ENCODE results near the gene ASRGL1. TPM values are rescaled to one million over a fixed set of nuclear protein-coding genes. Genes with fewer than 3 reads are reported as not detected.

The ASRGL1 gene
- total RNA-seq, 1 donor from 2014 or later = 20.9 TPM

DNA sequence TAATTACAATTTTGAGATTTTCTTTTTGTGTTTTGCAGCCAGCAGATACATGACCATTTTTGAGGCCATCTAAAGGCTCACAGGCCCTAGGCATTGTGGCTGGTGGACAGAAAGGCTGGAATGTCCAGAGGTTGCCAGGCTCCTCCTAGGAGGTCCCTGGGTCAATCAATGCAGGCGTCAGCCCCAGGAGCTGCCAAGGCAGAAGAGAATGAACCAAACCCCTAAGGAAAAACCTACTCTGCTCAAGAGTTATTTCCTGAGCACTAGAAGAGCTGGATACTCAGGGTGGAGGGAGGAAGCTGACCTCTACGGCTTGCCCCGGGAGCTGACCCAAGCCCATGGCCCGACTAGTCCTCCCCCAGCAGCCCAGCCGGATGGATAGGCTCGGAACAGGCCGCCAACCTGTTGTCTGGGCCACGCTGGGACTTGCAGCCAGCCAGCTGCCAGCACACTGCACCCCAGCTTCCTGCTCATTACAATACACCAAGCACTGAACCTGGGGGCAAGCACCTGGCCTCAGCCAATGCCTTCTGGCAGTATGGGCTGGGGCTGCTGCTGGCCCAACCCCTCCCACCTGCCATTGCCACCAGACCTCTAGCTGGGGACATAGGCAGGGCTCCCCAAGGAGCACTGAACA lies 75.9 kb downstream of the ASRGL1 start:
- no peak for DNase-seq (ENCODE audit: low spot score)

DNA sequence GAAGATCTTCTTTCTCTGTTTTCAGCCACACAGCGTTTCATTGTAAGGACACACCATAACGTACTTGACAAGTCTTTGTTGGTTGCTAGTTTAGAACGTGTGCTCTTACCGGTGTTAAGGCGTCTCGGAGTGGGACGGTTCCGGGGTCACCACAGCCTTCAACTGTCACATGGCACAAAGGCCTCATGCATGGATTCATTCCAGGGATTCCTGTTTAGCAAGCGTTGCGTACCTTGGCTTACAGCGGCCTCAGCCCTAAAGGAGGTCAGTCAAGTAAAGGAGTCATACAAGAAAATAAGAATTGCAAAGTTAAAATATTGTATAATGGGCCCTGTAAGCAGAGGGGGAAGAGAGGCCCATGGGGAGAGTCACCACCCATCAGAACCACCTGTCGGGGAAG lies 79.3 kb downstream of the ASRGL1 start:
- no peak for DNase-seq (ENCODE audit: low spot score)

DNA sequence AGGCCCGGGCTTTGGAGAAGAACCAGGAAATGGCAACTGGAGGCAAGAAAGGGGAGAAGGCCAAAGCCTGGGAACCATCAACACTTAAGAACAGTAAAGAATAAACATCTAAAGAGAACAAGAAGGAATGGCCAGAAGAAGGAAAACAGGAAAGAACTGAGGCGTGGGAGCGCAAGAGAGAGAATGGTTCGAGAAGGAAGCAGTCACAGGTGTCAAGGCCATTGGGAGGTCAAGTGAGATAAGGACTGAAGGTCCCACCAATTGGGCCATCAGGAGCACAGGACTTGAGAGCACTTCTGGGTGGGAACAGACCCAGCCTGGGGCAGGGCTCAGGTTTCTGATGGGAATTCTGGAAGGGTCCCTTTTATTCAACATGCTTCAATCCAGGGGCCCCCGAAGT lies 80.9 kb downstream of the ASRGL1 start:
- no peak for DNase-seq (ENCODE audit: low spot score)

GRCh38 chr11:62418733-62419132 lies 81.5 kb downstream of the ASRGL1 start, which contains the start of gene SCGB1A1:
Gene SCGB1A1, plus strand, starts transcription at chr11:62419033. Its CDS starts 63 bp downstream, at chr11:62419096.
- no peak for DNase-seq (ENCODE audit: low spot score)

DNA sequence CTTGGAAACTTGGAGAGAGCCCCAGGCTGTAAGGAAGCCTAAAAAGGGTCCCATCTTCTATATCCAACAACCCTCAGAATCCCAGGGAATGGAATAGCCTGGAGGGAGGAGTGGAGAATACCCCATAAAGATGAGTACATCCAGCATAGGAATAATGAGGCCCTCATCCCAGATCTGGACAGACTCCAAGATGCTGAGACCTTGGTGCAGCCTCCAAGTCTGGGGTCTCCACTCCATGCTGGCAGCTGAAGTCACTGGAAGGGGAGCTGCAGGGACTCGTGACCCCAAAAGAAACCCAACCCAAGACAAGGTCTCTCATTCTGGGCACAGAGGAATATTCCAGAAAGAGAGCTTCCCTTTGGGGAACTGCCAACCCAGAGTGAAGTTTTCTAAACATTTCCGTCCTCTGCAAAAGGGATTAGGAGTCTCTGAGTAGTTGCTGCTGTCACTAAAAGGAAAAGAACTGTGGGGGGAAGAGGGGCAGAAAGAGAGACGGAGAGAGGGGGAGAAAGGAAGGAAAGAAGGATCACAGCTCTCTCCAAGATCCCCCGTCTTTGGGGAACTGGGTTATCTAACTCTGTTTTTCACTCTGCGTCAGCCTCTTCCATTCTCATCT lies 82.2 kb downstream of the ASRGL1 start:
- peak; percentile 80 for DNase-seq (ENCODE audit: low spot score)

DNA sequence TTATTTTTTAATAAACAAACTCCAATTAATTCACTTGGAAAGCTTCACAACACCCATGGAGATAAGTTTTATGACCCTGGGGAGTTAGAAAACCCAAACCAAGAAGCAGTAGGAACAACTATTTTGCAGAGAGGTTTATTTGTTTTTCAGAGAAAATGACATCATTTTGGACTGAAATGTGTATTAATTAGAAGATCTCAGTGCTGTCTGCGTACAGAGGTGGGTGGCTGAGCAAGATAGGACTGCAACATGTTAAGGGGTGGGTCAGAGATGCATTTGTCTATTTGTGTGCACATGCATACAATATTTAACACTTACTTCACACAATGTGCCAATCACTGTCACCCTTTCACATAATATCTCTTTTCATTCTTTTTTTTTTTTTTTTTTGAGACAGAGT lies 82.7 kb downstream of the ASRGL1 start:
- peak; percentile 27 for DNase-seq (ENCODE audit: low spot score)

GRCh38 chr11:62420882-62421281 lies 83.6 kb downstream of the ASRGL1 start:
- no peak for DNase-seq (ENCODE audit: low spot score)

DNA sequence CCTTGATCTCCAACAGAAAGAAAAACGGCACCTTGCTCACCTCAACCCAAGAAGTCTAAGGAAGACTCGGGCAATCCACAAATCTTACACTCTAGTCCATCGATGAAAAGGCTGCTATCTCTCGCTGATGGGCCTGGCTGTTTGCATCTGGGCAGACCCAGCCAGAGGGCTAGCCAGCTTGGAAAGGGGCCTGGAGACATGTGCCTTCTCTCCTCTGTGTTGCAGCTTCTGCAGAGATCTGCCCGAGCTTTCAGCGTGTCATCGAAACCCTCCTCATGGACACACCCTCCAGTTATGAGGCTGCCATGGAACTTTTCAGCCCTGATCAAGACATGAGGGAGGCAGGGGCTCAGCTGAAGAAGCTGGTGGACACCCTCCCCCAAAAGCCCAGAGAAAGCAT lies 84.7 kb downstream of the ASRGL1 start:
- peak; percentile 79 for DNase-seq (ENCODE audit: low spot score)

DNA sequence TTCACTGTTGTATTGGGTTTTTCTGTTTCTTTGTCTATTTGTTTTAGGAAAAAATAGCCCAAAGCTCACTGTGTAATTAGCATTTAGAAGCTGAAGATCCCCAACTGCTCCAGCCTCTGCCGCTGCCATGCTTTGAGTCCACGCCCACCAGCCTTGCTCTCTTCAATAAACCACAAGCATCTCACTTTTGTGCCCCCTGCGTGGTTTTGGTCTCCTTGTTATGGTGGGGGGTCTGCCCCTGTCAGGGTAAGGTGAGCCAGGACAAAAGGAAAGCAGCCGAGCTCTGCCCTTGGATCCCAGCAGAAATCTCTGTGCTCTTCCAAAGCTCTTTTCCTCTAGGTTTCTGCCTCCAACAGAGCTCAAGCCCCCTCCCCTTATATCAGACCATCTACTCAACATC lies 85.8 kb downstream of the ASRGL1 start:
- DNase-seq (ENCODE audit: low spot score) = peak; percentile 26

DNA sequence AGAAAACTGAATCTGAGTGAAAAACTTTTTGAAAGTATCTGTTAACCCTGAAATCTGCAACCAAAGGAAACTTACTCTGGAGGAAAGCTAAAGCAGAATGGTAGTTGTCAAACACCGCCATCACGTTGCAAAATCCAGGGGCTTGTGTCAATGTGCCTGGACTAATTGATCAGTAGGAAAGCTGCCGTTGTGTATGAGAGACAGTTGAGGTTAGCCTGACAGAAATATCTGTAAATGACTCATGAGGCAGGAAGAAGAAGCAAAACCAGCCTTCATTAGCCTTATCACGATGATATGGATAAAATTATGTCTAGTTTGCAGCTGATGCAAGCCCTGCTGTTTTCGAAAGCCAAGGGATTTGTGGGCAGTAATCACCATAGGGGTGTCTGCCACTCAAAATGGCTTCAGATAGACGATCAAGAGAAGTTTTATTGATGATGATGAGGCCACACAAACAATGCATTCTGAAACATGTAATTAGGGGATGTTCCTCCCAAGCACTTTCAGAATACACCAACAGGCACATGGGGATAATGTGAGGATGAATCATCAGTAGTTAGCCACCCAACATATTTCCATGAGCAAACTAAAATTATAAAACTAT lies 90.5 kb downstream of the ASRGL1 start:
- DNase-seq (ENCODE audit: low spot score) = peak; percentile 80

- peak; percentile 55 for DNase-seq (ENCODE audit: low spot score)
These were observed 91.8 kb downstream of the ASRGL1 start for GRCh38 chr11:62428871-62429560.

DNA sequence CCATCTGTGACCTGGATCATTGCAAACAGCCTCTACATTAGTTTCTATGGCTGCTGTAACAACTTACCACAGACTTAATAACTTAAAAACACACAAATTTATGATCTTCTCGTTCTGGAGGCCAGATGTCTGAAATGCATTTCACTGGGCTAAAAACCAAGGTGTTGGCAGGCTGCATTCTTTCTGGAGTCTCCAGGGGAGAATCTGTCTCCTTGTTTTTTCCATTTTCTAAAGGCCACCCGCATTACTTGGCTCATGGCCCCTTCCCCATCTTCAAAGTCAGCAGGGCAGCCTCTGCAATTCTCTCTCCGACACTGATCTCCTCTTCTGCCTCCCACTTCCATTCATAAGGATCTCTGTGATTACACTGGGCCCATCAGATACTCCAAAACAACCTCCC lies 93.2 kb downstream of the ASRGL1 start:
- no peak for DNase-seq (ENCODE audit: low spot score)

- DNase-seq (ENCODE audit: low spot score) = peak; percentile 59
These were observed 94.1 kb downstream of the ASRGL1 start for GRCh38 chr11:62431171-62431901.

DNA sequence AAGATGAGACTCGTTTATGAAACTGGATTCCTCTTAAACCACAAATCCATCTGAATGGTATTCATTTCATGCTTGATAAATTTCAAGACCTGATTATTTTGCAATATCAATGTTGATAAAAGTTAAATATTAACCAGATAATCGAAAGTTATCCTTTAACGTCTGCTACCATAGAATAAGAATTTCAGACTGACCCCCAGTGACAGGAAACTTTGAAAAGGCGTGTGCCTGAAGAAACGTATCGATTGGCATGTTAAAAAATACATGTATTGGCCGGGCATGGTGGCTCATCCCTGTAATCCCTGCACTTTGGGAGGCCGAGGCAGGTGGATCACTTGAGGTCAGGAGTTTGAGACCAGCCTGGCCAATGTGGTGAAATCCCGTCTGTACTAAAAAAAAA lies 95.4 kb downstream of the ASRGL1 start:
- DNase-seq (ENCODE audit: low spot score) = no peak

- no peak for DNase-seq (ENCODE audit: low spot score)
These were observed 96.1 kb downstream of the ASRGL1 start for GRCh38 chr11:62433141-62433903.

DNA sequence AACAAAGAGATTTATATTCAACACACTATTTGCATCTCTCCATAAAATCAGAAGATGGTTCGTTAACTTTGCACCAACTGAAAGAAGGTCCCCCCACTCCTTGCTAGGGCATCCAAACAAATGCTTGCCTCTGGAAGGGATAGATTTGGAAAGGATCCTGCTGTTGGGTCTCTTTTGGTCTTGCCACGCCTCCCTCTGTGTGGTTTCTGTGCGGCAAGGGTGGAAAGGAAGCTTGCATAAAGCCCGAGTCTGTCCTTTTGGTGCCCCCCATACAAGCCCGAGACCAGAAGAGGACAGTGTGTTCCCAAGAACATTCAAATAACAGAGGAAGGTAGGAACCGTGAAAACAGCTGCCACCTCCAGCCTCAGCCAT lies 96.6 kb downstream of the ASRGL1 start:
- DNase-seq (ENCODE audit: low spot score) = no peak

GRCh38 chr11:62435846-62436660 lies 98.8 kb downstream of the ASRGL1 start:
- no peak for DNase-seq (ENCODE audit: low spot score)

GRCh38 chr11:62437616-62438015 lies 100.4 kb downstream of the ASRGL1 start:
- DNase-seq (ENCODE audit: low spot score) = no peak

DNA sequence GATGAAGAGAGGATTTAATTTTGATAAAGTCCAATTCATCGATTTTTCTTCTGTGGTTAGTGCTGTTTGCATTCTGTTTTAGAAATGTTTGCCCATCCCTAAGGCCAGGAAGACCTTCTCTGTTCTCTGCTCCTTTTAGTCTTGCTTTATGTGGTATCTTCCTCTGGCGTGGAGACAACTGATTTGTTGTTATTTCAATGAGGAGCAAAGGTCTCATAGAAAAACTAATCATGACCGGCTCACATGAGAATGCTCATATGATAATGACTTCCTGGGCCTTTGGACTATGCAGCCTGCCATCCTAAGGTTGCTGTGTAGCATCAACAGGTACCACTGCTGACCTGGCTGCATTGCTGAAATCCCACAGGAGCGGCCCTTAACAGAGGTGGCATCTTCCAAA lies 101.4 kb downstream of the ASRGL1 start:
- DNase-seq (ENCODE audit: low spot score) = no peak
